KMS-11 (cell line): ENCODE measurements around the gene FER1L5.
"Not testable (repeated sequence)": the region's sequence is repeated elsewhere in the genome, so short reads cannot be mapped to it uniquely, and the experiment has no call there.

Experiments
- H2AFZ ChIP-seq: fragments of 200-600 bp; sonication (generic); 2 replicates; pipeline ENCODE4 v1.6.1; 2016; ENCODE audit warnings: antibody characterized with exemption, mixed run types, low read depth
- H3K27ac ChIP-seq: fragments of 200-600 bp; sonication (generic); 2 replicates; pipeline ENCODE4 v1.6.1; 2016; ENCODE audit warnings: mild to moderate bottlenecking, mixed run types
- H3K27me3 ChIP-seq: fragments of 200-600 bp; sonication (generic); 2 replicates; pipeline ENCODE4 v1.6.1; 2017; ENCODE audit warnings: mild to moderate bottlenecking, low read depth, mixed run types, moderate library complexity; ENCODE audit not compliant: insufficient read depth
- H3K36me3 ChIP-seq: fragments of 200-600 bp; sonication (generic); 2 replicates; pipeline ENCODE4 v1.6.1; 2017; ENCODE audit warnings: mild to moderate bottlenecking, mixed run types; ENCODE audit not compliant: insufficient read depth
- H3K4me1 ChIP-seq: fragments of 200-600 bp; sonication (generic); 2 replicates; pipeline ENCODE4 v1.6.1; 2016; ENCODE audit warnings: mild to moderate bottlenecking, low read depth, mixed run types; ENCODE audit not compliant: poor library complexity, severe bottlenecking
- H3K4me2 ChIP-seq: fragments of 200-600 bp; sonication (generic); 2 replicates; pipeline ENCODE4 v1.7.0; 2016; ENCODE audit warnings: mild to moderate bottlenecking, mixed run types
- H3K4me3 ChIP-seq: fragments of 200-600 bp; sonication (generic); IDR thresholded peaks from 2 replicates; pipeline ENCODE4 v1.6.1; 2017; ENCODE audit warnings: low read depth, low read length, mixed read lengths; ENCODE audit not compliant: insufficient read depth
- H3K79me2 ChIP-seq: fragments of 200-600 bp; sonication (generic); 2 replicates; pipeline ENCODE4 v1.6.1; 2016; ENCODE audit warnings: low read depth, mixed run types; ENCODE audit not compliant: insufficient read depth
- H3K9ac ChIP-seq: fragments of 200-600 bp; sonication (generic); 2 replicates; pipeline ENCODE4 v1.6.1; 2016; ENCODE audit warnings: mild to moderate bottlenecking, mixed run types
- H4K20me1 ChIP-seq: fragments of 200-600 bp; sonication (generic); 2 replicates; pipeline ENCODE4 v1.6.1; 2016; ENCODE audit warnings: mild to moderate bottlenecking, mixed run types; ENCODE audit not compliant: insufficient read depth
- TF ChIP-seq, protein P1 (sequence below): fragments of 200-600 bp; sonication (generic); conservative IDR thresholded peaks from 2 replicates; pipeline ENCODE4 v1.6.1; 2017; ENCODE audit warnings: low read depth, mild to moderate bottlenecking, antibody characterized with exemption, low read length, moderate library complexity, mixed read lengths

The FER1L5 gene

DNA sequence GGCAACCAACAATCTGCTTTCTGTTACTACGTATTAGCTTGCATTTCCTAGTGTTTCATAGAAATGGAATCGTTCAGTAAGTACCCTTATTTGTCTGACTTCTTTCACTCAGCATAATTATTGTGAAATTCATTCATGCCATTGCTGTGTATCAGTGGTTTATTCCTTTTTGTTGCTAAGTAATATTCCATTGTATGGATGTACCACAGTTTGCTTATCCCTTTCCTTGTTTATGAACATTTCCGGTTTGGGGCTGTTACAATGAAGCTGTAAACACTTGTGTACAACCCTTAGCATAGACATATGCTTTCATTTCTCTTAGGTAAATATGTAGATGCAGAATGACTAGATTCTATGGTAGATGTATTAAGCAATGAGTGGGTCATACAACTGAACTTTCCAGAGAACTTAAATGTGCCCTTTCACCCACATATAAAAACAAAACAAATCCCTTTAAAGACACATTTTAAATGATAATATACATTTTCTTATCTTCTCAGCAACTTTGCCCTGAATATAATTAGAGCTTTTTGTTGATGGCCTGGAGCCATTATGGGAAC lies 21.9 kb downstream of the FER1L5 start:
- no peaks in the 10 kb centered on the region for H3K27me3 ChIP-seq
- no peak overlapping the region for H3K4me2 ChIP-seq
- H4K20me1 ChIP-seq = no peaks in the 10 kb centered on the region
- TF ChIP-seq, protein P1, sequence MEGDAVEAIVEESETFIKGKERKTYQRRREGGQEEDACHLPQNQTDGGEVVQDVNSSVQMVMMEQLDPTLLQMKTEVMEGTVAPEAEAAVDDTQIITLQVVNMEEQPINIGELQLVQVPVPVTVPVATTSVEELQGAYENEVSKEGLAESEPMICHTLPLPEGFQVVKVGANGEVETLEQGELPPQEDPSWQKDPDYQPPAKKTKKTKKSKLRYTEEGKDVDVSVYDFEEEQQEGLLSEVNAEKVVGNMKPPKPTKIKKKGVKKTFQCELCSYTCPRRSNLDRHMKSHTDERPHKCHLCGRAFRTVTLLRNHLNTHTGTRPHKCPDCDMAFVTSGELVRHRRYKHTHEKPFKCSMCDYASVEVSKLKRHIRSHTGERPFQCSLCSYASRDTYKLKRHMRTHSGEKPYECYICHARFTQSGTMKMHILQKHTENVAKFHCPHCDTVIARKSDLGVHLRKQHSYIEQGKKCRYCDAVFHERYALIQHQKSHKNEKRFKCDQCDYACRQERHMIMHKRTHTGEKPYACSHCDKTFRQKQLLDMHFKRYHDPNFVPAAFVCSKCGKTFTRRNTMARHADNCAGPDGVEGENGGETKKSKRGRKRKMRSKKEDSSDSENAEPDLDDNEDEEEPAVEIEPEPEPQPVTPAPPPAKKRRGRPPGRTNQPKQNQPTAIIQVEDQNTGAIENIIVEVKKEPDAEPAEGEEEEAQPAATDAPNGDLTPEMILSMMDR = no peak
- H2AFZ ChIP-seq = no peak overlapping the region
- no peak overlapping the region for H3K9ac ChIP-seq
- no peak overlapping the region for H3K27ac ChIP-seq
- H3K4me3 ChIP-seq = no peak overlapping the region
- no peaks in the 10 kb centered on the region for H3K79me2 ChIP-seq
- no peaks in the 10 kb centered on the region for H3K36me3 ChIP-seq
- no peaks in the 10 kb centered on the region for H3K4me1 ChIP-seq

DNA sequence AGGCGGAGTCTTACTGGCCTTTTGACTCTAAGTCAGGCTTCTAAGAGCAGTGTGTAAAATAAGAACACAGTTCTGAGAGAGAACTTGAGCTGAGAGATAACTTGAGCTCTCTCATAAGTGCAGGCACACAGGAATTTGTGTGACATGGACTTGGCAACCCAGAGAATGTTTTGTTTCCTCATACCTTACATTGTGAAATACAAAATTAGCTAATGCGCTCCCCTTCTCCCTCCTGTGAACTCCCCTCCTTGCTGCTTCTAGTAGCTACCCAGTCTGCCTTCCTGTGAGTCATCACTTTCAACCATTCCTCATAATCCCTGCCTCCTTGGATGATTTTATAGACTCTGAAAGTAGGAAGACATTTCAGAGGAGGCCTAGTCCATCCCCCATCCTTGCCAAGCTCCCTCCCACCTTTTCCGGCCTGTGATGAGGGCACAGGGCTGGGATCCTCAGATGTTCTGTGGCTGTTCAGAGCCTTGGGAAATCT lies 22.6 kb downstream of the FER1L5 start:
- Histone ChIP-seq H3K27me3 (no peaks in the 10 kb centered on the region), H4K20me1 (no peaks in the 10 kb centered on the region), H3K4me2 (no peak overlapping the region), H3K27ac (no peak overlapping the region), H3K4me3 (no peak overlapping the region), H3K4me1 (no peaks in the 10 kb centered on the region), H3K36me3 (no peaks in the 10 kb centered on the region), H3K9ac (no peak overlapping the region), H2AFZ (no peak overlapping the region), H3K79me2 (no peaks in the 10 kb centered on the region)
- TF ChIP-seq, protein P1 = no peak

DNA sequence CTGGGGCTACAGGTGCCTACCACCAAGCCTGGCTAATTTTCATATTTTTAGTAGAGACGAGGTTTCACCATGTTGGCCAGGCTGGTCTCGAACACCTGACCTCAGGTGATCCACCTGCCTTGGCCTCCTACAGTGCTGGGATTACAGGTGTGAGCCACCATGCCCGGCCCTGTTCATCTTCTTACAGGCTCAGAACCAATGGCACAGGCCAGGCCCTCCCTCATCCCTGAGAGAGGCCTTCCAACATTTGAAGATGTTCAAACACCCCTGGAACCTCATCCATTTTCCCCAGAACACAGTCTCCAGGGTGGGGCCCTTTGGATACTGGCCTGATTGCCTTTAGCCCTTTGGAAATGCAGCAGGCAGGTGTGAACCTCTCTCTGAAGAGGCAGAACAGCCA lies 23.2 kb downstream of the FER1L5 start:
- H3K36me3 ChIP-seq, H3K4me2 ChIP-seq, H3K4me3 ChIP-seq, H3K79me2 ChIP-seq, H3K27me3 ChIP-seq, H3K9ac ChIP-seq, H2AFZ ChIP-seq, H4K20me1 ChIP-seq, H3K27ac ChIP-seq, H3K4me1 ChIP-seq: not testable (repeated sequence)

GRCh38 chr2:96668771-96669170 lies 26.2 kb downstream of the FER1L5 start:
- Histone ChIP-seq H4K20me1 (no peaks in the 10 kb centered on the region), H3K4me3 (no peak overlapping the region), H3K4me1 (no peaks in the 10 kb centered on the region), H3K36me3 (no peaks in the 10 kb centered on the region), H3K79me2 (no peaks in the 10 kb centered on the region), H3K27me3 (no peaks in the 10 kb centered on the region), H3K9ac (no peak overlapping the region), H3K27ac (no peak overlapping the region), H2AFZ (no peak overlapping the region), H3K4me2 (no peak overlapping the region)
- TF ChIP-seq, protein P1 = no peak

DNA sequence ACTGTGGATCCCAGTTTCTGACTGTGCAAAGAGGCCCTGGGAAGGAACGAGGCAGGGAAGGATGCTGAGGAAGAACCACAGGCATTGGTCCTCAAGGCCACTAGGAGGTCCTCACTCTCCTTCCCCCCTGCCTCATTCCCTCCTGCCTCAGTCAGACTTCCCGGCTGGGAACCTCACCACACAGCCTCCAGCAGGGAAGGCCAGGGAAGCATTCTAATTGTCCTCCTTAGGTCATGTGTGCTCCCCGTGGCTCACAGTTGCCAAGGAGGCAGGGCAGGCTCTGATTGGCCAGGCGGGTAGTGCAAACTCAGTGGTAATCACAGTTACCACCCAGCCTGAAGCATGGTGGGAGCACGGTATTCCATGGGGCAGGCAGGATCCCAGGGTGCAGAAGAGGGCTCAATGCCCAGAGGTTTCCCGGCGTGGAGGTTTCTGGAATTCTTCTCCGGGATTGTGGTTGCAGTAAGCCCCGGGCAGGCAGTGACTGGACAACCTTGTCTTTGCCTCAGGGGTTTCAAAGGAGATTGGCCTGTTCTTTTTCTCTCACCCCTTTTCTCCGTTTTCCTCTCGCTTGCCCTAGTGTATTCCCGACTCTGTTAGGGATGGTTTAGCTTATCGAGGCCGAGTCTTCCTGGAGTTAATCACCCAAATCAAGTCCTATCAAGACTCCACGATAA lies 27.1 kb downstream of the FER1L5 start:
- H3K4me1 ChIP-seq = no peaks in the 10 kb centered on the region
- TF ChIP-seq, protein P1 = no peak
- no peak overlapping the region for H2AFZ ChIP-seq
- H4K20me1 ChIP-seq = no peaks in the 10 kb centered on the region
- H3K9ac ChIP-seq = no peak overlapping the region
- H3K27ac ChIP-seq = no peak overlapping the region
- H3K27me3 ChIP-seq = no peaks in the 10 kb centered on the region
- no peaks in the 10 kb centered on the region for H3K36me3 ChIP-seq
- H3K4me3 ChIP-seq = no peak overlapping the region
- H3K4me2 ChIP-seq = no peak overlapping the region
- H3K79me2 ChIP-seq = no peaks in the 10 kb centered on the region
